ENCODE results near the gene PCIF1.

Gene PCIF1

DNA sequence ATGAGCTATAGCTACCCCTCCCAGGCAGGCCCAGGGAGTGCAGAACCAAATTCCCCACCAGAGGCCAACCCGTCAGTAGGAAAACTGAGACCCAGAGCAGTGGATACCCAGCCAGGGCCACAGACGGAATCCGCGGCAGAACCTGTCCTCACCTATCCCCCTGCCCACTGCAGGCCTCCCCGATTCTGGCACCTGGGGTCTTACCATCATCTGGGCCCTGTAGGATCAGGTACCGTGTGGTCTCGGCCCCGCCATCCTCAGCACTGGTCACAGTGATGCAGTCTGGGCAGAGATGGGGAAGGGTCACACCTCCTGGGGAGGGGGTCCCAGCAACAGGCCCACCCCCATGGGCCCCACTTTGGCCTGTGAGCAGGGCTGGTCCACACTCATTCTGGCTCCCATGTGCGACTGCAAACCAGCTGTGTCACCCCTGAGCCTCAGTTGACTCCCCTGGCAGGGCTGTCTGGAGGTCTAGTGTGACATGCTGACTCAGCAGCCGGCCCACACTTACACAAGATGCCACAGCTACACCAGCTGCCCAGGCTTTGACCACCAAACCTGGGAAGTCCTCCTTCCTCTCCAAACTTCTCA lies 33.7 kb downstream of the PCIF1 start:
- Histone ChIP-seq H3K27ac (peak overlapping the region; percentile 100), H3K36me3 (replicated peaks) (peaks cover 41% of the 10 kb centered on the region), H3K4me3 (ENCODE audit: low read depth, low read length) (no peak overlapping the region), H3K27me3 (replicated peaks) (no peaks in the 10 kb centered on the region)
- no peak for TF ChIP-seq CTCF (IDR thresholded peaks at IDR 0.05; ENCODE audit: low read depth, low read length, missing control alignments)
- no peak for DNase-seq
- in situ Hi-C loops (cut with HindIII; ENCODE audit: low pct_ligation_motif_present, low sequenced_read_pairs), result no loop called here

GRCh38 chr20:45968801-45969711 lies 34.6 kb downstream of the PCIF1 start:
- H3K27ac ChIP-seq, result peak overlapping the region; percentile 100
- in situ Hi-C loops (cut with HindIII; ENCODE audit: low pct_ligation_motif_present, low sequenced_read_pairs), result no loop called here

GRCh38 chr20:45969712-45970634 lies 35.5 kb downstream of the PCIF1 start:
- in situ Hi-C loops (cut with HindIII; ENCODE audit: low pct_ligation_motif_present, low sequenced_read_pairs), result no loop called here
- peak overlapping the region; percentile 96 for H3K4me3 ChIP-seq (ENCODE audit: low read depth, low read length)
- TF ChIP-seq CTCF (IDR thresholded peaks at IDR 0.05; ENCODE audit: low read depth, low read length, missing control alignments), result peak; percentile 80
- peaks cover 25% of the 10 kb centered on the region for H3K36me3 ChIP-seq (replicated peaks)
- no peaks in the 10 kb centered on the region for H3K27me3 ChIP-seq (replicated peaks)
- peak overlapping the region; percentile 100 for H3K27ac ChIP-seq
- DNase-seq, result peak; percentile 55

More at GRCh38 chr20:45968801-45969711, 34.6 kb downstream of the PCIF1 start:
- Histone ChIP-seq H3K27me3 (replicated peaks) (no peaks in the 10 kb centered on the region), H3K36me3 (replicated peaks) (peaks cover 32% of the 10 kb centered on the region), H3K4me3 (ENCODE audit: low read depth, low read length) (peak overlapping the region; percentile 34)
- TF ChIP-seq CTCF (IDR thresholded peaks at IDR 0.05; ENCODE audit: low read depth, low read length, missing control alignments), result no peak
- DNase-seq, result peak; percentile 71

- no peak for TF ChIP-seq CTCF (IDR thresholded peaks at IDR 0.05; ENCODE audit: low read depth, low read length, missing control alignments)
- DNase-seq, result peak; percentile 17
- peak overlapping the region; percentile 96 for H3K4me3 ChIP-seq (ENCODE audit: low read depth, low read length)
- peaks cover 23% of the 10 kb centered on the region for H3K36me3 ChIP-seq (replicated peaks)
- no peaks in the 10 kb centered on the region for H3K27me3 ChIP-seq (replicated peaks)
- peak overlapping the region; percentile 100 for H3K27ac ChIP-seq
- in situ Hi-C loops (cut with HindIII; ENCODE audit: low pct_ligation_motif_present, low sequenced_read_pairs), result no loop called here
Measured at GRCh38 chr20:45970646-45971424, 36.4 kb downstream of the PCIF1 start.

- peak overlapping the region; percentile 96 for H3K4me3 ChIP-seq (ENCODE audit: low read depth, low read length)
- DNase-seq, result no peak
- in situ Hi-C loops (cut with HindIII; ENCODE audit: low pct_ligation_motif_present, low sequenced_read_pairs), result no loop called here
Measured at GRCh38 chr20:45971425-45971674, 36.9 kb downstream of the PCIF1 start.

More at GRCh38 chr20:45971425-45971674, 36.9 kb downstream of the PCIF1 start:
- Histone ChIP-seq H3K27me3 (replicated peaks) (no peaks in the 10 kb centered on the region), H3K36me3 (replicated peaks) (peaks cover 21% of the 10 kb centered on the region), H3K27ac (peak overlapping the region; percentile 100)
- no peak for TF ChIP-seq CTCF (IDR thresholded peaks at IDR 0.05; ENCODE audit: low read depth, low read length, missing control alignments)
